Right forelimb (tissue), 1 donor: ENCODE results near the gene SPDYE3.
"Not testable (repeated sequence)": the region's sequence is repeated elsewhere in the genome, so short reads cannot be mapped to it uniquely, and the experiment has no call there.

Source experiments
- DNase-seq: peaks from one replicate; pipeline ENCODE4 v3.0.0-alpha.2; 2018

Gene SPDYE3

DNA sequence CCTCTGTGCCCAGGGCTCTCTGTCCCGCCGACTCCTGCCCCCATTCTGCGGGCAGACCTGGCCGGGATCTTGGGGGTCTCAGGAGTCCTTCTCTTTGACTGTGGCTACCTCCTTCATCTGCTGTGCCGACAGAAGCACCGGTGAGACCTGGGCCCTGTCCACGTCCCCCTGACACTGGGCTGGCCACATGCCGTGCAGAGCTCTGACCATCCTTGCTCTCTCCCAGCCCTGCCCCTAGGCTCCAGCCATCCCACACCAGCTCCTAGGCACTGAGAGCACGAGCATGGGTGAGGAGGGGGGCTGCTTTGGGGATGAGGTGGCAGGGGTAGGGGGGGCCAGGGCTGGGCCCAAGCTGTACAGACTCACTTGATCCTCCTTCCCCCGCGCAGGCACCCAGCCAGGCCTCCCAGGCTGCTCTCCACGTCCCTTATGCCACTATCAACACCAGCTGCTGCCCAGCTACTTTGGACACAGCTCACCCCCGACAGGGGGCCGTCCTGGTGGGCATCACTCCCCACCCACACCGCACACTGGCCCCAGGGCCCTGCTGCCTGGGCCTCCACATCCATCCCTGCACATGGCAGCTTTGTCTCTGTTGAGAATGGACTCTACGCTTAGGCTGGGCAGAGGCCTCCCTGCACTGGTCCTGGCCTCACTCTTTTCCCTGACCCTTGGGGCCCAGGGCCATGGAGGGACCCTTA, 45.6 kb downstream of the SPDYE3 start:
- DNase-seq: no peak

DNA sequence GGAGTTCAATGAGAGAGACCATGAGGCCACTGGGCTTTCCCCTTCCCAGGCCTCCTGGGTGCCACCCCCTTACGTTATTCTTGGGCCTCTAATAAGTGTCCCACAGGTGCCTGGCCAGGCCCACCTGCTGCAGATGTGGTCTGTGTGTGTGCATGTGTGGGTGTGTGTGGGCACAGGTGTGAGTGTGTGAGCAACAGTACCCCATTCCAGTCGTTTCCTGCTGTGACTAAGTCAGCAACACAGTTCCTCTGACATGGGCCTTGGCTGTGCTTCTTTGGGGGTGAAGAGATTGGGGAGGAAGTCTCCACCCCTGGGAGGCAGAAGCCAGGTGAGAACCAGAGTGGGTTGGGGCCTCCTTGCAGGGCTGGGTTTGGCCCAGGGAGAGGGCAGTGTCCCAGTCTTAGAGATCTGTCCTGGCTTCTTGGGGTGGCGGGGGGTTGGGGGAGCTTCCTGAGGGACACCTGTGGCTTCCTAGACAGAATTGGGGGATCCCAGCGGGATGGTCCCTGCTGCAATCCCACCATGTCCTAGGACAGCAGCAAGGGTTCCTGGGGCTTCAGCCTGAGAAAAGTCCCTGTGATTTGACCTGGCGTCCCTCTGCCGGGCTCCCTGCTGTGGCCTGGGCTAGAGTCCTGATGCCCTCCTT, 46.3 kb downstream of the SPDYE3 start:
- DNase-seq: no peak

DNA sequence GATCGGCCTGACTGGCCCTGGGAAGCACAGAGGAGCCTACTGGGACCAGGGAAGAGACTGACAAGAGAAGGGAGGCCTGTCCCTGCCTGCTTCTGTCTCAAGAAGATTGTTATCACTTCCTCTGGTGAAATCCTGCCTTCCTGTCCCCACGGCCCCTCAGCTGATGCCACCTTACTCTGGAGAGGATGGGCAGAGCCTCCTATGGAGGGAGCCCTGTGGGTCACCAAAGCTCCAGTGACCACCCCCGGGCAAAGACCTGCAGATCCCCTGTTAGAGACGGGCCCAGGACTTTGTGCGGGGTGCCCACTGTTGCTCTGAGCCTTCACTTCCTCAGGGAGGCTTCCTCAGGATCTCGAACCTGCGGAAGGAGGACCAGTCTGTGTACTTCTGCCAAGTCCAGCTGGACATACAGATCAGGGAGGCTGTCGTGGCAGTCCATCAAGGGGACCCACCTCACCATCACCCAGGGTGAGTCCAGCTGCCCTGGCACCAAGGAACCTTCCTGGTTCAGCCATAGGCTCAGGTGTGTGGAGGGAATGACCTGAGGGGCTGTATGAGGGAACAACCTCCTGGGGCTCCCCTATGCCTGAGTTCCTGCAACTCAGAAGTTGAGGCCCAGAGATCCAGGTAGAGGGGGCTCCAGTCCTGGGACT, 49.0 kb downstream of the SPDYE3 start:
- DNase-seq: no peak

DNA sequence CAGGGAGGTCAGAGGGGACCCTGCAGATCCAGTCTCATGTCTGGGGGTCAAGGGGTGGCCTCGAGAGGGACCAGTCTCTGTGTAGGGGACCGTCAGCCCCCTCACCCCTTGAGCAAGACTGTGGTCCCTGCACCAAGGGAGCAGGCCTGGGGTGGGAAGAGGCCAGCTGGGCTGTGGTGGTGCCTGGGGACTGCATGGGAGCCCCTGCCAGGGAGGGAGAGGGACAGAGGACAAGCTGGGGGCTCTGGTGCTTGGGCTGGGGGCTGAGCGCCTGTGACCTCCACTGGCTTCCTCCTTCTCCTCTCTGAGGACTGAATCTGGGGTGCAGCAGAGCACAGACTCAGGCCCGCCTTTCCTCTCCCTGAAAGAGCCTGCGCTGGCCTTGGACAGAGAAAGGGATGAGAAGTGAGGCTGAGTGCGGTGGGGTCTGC, 49.6 kb downstream of the SPDYE3 start:
- DNase-seq: no peak

DNA sequence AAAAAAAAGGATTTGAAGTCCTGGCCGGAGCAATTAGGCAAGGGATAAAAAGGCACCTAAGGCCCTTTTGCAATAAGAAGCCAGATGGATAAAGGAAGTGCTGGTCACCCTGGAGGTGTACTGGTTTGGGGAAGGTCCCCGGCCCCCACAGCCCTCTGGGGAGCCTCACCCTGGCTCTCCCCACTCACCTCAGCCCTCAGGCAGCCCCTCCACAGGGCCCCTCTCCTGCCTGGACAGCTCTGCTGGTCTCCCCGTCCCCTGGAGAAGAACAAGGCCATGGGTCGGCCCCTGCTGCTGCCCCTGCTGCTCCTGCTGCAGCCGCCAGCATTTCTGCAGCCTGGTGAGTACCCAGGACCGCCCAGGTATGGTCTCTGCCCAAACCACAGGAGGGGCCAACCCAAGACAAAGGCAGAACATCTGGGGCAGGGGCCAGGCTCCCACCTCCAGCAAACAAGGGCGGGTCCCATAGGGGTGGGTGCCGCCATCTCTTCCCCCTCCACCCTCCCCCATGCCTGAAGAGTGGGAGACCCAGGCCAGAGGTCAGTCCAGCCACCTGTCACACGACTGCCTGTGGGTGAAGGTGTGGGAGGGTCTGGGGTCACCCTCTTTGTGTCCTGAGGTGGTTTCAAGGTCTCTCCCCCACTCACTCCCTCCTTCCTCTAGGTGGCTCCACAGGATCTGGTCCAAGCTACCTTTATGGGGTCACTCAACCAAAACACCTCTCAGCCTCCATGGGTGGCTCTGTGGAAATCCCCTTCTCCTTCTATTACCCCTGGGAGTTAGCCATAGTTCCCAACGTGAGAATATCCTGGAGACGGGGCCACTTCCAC, 50.7 kb downstream of the SPDYE3 start, which contains the start of gene PILRB:
TSS of gene PILRB (plus strand) at position 91 of the 830 bp plus-strand sequence. CDS start at position 277, 186 bp downstream.
- DNase-seq: no peak

DNA sequence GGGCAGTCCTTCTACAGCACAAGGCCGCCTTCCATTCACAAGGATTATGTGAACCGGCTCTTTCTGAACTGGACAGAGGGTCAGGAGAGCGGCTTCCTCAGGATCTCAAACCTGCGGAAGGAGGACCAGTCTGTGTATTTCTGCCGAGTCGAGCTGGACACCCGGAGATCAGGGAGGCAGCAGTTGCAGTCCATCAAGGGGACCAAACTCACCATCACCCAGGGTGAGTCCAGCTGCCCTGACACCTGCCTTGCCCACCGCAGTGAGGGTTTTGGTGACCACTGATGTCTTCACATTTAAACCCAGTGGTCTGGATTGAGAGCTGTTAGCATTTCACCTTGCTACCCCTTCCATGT, 51.3 kb downstream of the SPDYE3 start:
- no peak for DNase-seq

DNA sequence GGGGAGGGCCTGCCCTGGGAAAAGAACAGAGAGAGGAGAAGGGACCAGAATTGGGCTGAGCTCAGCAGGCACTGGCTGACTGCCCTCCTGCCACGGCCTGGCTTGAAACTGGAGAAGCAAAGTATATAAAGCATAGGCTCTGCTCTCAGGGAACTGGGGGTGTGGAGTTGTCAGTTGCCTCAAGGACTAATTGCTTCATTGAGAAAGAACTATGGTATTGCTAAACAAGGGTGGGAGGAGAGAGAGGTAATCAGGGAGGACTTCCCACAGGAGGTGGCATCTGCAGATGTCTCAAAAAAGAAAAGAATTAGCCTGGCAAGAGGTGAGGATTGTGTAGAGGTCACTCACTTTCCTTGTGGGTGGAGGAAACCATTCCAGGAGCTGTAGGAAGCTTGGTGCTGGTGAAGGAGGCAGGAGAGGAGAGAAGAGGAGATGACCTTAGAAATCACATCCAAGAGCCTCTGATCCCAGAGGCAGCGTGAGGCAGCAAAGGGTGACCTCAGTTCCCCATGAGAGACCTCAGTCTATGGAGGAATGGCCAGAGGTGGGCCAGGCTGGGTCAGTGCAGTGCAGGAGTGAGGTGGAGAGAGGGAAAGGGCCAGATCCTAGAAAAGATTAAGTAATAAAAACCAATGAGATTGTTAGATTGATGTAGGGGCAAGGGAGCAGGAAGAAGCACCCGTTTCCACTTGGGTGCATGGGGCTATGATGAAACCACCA, 52.8 kb downstream of the SPDYE3 start:
- no peak for DNase-seq

DNA sequence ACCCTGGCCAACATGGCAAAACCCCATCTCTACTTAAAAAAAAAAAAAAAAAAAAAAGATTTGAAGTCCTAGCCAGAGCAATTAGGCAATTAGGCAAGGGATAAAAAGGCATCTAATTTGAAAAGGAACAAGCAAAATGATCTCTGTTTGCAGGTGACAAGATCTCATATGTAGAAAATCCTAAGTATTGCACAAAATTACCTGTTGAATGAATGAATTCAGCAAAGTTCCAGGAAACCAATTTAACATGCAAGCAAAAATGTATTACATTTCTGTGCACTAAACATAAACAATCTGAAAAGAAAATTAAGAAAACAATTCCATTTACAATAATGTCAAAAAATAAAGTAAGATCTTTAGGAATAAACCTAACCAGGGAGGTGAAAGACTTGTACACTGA, 55.6 kb downstream of the SPDYE3 start:
- no peak for DNase-seq

DNA sequence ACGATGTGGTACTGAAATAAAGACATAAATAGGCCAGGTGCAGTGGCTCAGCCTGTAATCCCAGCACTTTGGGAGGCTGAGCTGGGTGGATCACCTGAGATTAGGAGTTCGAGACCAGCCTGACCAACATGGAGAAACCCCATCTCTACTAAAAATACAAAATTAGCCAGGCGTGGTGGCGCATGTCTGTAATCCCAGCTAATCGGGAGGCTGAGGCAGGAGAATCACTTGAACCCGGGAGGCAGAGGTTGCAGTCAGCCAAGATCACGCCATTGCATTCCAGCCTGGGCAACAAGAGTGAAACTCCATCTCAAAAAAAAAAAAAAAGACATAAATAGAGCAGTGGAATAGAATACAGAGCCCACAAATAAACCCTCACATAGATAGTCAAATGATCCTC, 56.3 kb downstream of the SPDYE3 start:
- DNase-seq: not testable (repeated sequence)

DNA sequence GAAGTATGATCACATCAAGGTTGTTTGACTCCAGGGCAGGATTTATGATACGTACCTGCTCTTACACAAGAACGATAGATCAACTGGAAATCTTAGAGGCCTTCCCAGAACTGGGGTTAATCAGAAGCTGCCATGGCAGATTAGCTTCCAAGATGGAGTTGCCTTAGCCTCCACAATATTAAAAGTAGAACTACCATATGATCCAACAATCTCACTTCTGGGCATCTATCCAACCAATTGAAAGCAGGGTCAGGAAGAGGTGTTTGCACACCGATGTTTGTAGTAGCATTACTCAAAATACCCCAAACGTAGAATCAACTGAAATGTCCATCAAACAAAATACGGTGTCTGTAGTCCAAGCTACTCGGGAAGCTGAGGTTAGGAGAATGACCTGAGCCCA, 57.0 kb downstream of the SPDYE3 start:
- DNase-seq: no peak

DNA sequence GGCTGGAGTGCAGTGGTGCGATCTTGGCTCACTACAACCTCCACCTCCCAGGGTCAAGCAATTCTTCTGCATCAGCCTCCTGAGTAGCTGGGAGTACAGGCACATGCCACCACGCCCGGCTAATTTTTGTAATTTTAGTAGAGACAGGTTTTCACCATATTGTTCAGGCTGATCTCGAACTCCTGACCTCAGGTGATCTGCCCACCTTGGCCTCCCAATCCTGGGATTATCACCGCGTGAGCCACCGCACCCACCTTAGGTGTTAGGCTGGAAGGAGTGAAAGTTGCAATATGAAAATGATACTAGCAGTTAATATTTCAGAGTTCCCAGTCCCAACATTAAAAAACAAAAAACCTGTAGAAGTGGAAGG, 58.5 kb downstream of the SPDYE3 start:
- not testable (repeated sequence) for DNase-seq

DNA sequence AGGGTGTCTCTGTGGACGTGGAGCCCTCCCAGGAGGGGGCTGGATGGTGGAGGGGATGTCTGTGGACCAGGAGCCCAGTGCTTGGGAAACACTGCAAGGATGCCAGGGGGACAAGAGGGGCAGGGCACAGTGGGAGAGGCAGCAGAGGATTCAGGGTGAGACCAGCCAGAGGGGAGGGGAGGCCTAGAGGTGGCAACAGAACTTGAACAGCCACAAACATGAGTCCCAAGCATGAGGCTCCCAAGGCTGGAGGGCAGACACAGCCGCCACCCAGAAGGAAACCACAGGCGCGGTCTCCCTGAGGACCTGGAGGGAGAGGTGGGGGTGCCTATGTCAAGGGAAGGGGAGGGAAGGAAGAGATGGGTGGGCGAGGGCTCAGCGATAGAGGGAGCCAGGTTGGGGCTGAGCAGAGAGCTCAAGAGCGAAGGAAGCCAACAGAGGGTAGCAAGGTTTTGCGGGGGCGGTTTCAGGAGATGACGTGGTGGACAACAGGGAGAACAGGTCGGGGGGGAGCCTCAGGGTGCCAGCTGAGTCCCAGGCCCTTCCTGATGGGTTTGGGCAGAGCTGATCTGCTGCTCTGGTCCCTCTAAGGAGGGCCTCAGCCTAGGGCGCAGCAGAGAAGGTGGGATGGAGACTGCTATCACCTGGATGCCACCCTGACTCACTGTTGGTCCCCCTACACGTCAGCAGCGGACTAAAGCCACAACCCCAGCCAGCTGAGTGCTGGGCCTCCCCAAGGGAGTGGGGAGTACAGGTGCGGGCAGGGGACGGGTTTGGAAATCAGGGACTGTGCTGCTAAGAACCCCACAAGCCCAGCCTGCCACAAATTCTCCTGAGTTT, 59.1 kb downstream of the SPDYE3 start:
- no peak for DNase-seq

DNA sequence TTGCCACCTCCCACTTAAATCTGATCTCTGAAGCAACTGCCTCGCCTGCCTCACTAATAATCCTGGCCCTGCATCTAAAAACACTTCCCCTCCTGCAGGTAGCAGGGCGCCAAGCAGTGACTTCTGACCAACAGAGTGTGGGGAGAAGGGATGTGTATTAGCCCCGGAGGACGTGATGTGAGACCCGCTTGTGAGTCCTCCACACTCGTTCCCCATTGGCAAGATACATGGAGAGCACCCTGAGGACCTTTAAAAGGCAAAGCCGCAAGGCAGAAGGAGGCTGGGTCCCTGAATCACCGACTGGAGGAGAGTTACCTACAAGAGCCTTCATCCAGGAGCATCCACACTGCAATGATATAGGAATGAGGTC, 59.7 kb downstream of the SPDYE3 start:
- no peak for DNase-seq

DNA sequence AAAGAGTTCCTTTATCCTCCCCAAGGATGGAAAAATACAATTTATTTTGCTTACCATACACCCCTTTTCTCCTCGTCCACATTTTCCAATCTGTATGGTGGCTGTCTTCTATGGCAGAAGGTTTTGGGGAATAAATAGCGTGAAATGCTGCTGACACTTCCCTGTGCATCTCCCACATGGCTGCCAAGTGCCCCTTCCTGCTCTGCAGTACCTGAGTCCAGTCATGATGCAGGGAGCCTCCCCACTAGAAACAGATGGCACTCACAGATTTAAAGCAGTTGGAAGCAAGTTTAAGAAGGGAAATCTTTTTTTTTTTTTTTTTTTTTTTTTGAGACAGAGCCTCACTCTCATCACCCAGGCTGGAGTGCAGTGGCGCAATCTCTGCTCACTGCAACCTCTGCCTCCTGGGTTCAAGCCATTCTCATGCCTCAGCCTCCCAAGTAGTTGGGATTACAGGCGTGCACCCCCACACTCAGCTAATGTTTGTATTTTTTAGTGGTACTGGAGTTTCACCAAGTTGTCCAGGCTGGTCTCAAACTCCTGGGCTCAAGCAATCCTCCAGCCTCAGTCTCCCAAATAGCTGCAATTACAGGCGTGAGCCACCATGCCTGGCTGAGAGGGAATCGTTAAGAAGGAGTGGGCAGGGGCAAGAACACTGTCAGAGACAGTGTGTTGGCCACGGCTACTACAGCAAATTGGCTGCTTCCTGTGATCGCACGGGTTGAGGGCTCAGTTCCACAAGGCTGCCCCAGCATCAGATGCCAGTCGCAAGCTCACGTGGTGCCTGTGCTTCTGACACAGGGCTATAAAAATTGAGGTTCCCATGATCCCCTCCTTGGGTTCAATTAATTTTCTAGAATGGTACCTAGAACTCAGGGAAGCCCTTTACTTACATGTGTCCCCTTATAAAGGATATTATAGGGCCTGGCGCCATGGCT, 60.4 kb downstream of the SPDYE3 start:
- DNase-seq: no peak

DNA sequence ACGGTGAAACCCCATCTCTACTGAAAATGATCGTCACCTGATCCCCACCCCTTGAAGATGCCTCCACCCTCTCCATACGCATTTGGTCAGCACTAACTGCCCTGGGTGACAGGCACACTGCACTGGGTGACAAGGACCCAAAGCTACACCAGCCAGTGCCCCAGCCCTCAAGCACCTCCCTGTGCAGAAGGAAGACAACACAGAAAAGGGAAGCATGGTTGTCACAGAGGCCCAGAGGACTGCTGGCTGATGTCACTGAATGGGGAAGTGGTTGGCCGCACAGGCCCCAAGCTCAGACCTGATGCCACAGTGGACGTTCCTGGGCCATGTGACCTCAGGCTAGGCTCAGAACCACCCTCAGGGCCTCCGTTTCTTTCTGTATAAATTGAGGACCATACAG, 61.6 kb downstream of the SPDYE3 start:
- no peak for DNase-seq

DNA sequence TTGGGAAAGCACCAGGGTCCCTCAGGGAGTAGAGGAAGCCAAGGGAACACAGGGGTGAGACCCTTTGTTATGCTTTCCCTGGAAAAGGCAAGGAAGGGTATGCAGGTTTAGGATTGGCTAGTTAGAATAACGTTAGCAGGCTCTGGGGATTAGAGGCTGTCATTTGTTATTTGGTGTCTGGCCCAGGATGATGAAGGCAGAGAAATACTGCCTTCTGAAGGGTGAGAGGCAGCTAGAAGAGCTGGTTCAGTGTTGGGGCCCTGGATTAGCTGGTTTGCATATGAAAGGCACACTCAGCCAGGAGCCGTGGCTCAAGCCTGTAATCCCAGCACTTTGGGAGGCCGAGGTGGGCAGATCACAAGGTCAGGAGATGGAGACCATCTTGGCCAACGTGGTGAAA, 62.8 kb downstream of the SPDYE3 start:
- no peak for DNase-seq

DNA sequence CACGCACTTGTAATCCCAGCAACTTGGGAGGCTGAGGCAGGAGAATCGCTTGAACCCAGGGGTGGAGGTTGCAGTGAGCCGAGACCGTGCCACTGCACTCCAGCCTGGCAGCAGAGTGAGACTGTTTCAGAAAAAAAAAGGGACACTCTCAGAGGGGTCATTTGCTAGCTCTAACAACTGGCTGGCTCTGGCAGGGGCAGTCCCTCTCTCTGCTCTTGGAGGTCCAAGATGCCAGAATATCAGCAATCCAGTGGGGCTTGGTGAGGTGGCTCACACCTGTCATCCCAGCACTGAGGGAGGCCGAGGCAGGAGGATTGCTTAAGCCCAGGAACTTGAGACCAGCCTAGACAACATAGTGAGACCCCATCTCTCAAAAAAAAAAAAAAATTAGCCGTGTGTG, 63.2 kb downstream of the SPDYE3 start:
- no peak for DNase-seq

DNA sequence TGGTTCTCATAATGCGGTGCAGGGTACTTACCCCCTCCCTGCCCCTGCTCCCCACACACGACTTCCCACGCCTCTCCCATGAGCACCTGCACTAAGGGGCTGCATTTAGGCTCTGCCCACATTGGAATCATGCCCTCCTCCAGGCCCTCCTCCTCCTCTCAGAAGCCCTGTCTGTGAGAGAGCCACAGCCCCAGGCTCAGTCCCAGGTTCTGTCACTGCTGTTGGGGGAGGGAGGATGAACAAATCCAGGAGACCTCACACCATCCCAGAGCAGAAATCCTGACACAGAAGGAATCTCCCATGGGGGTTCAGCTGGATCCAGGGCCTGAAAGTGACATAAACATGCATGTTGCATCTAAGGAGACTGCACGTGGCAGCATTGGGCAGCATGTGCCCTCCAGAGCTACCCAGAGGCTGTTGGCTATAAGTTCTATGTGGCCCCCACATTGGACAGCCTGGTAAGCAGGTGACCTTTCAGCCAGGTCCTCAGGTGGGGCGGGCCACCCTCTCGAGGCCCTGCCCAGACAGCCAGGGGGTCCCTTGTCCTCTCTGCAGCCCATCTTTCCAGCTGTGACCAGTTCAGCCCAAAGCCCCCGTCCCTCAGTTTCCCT, 64.2 kb downstream of the SPDYE3 start:
- no peak for DNase-seq
